HG03460 (cell line): ENCODE results near the gene NXPH3.

ENCODE experiments used
- ATAC-seq: cut with Tn5 transposase; IDR thresholded peaks from one replicate; pipeline ENCODE4 v1.9.1; 2021; ENCODE audit not compliant: unreplicated experiment

Gene NXPH3

GRCh38 chr17:49576088-49576916 lies 631 bp downstream of the NXPH3 start:
- ATAC-seq = no peak

DNA sequence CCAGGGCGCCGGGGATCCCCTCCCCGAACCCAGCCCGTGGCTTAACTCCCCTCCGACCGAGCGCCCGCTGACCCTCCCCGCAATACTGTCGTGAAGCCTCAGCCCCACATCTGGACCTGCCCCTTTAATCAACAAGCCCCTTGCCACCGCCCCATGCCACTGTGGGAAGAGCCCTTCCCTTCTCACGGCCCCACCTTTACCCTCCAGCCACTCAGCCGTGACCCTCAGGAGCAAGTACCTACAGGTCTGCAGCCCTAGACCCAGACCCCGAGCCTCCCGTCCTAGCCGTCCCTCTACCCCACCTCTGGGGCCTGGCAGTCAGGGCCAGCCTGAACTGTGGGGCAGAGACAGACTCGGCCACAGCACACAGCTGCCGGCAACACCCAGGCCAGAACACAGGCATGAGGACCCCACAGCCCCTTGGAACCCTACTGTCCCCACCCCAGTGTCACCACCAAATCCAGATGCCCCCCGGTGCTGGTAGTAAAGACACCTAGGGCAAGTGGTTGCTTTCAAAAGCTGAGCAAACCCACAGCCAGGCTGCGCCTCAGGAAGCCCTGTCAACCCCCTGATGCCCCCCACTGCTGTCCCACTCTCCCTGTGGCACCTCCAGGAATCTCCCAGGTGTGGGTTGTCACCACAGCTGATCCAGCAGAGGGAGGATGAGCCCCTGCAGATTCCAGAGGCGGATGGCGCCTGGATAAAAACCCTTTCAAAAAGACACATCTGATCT lies 1.4 kb downstream of the NXPH3 start:
- no peak for ATAC-seq

DNA sequence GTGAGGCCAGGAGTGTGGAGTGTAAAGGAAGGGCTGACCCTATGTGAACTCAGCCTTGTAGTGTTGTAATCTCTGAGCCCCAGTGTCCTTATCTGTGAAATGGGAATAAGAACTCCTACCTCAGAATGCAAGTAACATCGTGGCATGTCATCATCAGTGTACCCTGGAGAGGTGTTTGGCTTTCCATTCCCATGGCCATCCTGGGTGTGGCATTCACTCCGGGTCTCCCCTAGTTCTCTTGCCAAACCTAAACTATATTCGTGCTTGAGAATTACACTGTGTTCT lies 1.9 kb downstream of the NXPH3 start:
- no peak for ATAC-seq

DNA sequence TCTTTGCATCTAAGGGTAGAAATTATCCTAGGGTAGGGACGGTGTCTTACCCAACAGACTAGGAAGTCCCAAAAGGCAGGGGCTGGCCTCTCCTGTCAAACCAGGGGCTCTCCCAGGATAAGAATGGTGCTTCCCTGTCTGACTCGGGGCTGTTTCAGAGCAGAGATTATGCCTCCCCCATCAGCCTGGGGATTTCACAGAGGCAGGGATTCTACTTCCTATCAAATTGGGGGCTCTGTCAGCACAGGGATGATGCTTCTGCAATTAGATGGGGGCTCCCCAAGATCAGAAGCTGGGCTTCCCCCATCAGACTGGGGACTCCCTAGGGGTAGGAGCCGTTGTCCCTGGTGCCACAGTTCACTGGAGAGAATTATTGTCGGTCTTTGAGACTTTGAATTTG lies 2.3 kb downstream of the NXPH3 start:
- no peak for ATAC-seq

DNA sequence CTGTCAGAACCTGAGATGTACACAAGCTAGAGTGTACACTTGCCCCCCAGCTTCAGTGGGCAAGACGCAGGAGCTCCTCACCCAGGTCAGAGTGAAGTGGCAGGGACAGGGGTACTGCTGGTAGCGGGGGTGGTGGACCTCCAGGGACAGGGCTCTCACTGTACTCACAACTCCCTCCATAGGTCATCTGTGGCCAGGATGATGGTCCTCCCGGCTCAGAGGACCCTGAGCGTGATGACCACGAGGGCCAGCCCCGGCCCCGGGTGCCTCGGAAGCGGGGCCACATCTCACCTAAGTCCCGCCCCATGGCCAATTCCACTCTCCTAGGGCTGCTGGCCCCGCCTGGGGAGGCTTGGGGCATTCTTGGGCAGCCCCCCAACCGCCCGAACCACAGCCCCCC lies 2.7 kb downstream of the NXPH3 start:
- no peak for ATAC-seq

- no peak for ATAC-seq
Measured at GRCh38 chr17:49578952-49579500, 3.4 kb downstream of the NXPH3 start.

DNA sequence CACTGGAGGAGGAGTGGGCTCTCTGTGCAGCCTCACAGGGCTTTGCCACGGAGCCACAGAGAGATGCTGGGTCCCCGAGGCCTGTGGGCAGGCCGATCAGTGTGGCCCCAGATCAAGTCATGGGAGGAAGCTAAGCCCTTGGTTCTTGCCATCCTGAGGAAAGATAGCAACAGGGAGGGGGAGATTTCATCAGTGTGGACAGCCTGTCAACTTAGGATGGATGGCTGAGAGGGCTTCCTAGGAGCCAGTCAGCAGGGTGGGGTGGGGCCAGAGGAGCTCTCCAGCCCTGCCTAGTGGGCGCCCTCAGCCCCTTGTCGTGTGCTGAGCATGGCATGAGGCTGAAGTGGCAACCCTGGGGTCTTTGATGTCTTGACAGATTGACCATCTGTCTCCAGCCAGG lies 3.9 kb downstream of the NXPH3 start:
- ATAC-seq = no peak

DNA sequence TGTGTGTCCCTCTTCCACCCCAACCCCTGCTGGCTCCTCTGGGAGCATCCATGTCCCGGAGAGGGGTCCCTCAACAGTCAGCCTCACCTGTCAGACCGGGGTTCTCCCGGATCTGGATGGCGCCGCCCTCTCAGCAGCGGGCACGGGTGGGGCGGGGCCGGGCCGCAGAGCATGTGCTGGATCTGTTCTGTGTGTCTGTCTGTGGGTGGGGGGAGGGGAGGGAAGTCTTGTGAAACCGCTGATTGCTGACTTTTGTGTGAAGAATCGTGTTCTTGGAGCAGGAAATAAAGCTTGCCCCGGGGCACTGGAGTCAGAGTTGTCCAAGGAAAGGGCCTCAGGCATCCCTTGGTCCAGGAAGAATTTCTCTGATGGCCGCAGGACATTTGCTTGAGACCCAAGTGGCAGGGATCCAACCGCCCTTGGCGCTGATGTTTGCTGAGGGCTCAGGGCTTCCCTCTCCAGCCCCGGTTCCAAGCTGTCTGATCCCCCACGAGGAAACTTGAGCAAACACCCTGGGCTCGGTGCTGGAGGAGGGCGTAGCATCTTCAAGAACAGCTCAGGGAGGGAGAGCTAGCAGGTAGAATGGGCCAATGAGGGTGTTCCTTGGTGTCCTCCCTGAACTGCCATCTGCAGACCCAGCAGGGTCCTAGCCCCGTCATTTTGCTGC lies 4.5 kb downstream of the NXPH3 start:
- no peak for ATAC-seq

GRCh38 chr17:49580981-49581647 lies 5.4 kb downstream of the NXPH3 start:
- no peak for ATAC-seq

DNA sequence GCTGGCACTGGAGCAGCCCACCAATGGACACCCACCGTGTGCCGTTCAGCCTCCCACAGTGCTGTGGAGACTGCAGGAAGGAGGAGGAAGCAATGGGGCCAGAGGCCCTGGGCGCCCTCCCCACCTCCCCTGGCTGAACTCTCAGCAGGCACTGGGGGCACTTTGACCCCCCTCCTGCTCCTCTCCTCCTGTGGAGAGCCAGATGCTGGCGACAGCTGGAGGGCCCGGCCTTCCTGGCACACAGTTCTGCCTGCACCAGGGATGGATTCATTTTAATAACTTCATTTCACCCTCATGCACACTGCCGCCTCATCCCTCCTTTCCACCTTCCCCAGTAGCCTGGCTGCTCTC lies 6.0 kb downstream of the NXPH3 start:
- no peak for ATAC-seq

DNA sequence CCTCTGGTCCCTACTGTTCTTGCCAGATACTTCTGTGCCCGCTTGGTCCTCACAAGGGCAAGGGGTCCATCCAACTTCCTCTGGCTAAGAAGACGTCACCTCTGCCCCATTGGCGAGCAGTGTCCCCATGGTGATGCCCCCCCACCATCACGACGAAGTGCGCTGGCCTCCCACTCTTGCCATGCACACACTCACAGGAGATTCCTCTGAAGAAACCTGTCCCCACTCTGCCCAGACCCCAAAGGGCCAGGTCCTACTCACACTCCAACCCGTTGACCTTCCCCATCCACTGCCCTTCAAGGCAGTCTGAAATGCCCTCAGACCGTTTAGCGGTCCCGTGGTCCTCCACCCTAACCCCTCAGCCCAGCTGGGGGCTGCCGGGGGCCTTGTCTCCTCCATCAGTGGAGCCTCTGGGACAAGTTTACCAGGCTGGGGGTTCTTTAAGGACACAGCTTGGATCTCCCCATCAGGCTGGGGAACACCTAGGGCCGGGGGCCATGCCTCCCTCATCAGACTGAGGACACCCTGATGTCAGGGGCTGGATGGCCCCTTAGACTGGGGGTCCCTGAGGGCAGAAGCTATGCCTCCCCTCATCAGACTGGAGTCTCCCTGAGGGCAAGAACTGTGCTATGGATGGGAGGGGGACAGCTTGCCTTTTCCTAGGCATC lies 6.5 kb downstream of the NXPH3 start:
- no peak for ATAC-seq

DNA sequence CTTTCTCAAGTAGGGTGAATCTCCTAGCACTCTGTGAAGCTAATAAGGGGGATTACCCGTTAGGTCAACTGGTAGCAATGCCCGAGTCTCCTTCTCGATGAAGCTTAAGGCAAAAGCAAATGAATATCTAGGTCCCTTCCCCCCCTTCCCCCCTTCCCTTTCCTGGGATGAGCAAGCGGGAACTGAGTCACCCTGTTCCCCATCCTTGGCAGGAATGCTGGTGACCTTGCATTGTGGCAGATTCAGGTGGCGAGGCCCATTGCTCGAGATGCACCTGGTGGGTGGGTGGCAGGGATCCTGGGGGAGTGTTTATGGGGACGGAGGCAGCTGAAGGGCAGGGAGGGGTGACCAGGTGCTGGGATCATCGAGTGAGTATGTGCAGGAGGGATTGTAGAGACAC lies 7.1 kb downstream of the NXPH3 start:
- no peak for ATAC-seq

- no peak for ATAC-seq
Measured at GRCh38 chr17:49583226-49583625, 7.6 kb downstream of the NXPH3 start.

DNA sequence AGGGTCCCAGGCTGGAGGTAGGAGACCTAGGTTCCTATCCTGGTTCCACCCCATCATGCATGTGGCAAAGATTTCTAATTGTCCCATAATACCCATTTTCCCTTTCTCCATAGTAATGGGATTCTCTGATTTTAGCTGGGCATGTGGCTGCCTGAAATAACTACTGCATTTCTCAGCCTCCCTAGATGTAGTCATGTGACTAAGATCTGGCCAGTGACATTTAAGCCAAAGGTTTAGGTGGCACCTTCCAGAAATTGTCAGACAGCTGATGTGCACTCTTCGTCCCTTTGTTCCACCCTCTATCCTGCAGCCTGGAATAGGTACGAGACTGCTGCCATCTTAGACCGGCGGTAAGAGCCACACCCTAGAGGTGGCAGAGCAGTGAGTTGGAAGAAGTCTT lies 8.2 kb downstream of the NXPH3 start:
- no peak for ATAC-seq

DNA sequence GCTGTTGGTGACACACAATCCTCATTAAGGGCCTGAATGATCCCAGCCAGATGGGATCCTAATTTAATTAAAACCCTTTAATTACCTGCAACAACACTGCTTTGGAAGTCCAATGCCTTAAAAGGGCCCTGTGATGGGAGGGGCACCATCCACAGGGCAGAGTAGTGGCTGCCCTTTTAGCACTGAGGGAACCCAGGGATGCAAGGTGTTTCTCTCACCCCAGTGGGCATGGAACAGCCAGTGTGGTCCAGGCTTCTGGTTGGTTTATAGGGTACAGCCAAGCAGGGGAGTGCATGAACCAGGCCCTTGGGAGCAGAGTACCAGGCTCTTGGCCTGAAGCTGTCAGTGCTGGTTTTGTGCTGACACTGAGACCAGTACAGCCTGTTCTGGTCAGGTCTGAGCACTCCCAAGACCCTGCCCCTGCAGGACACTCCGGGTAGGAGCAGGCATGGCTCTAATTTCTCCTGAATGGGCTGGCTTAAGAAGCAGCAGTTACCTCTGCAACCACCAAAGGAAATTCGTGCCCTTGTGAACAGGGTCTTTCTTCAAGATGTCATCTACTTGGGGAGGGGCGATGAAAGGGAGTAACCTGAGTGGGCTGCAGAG lies 9.9 kb downstream of the NXPH3 start:
- no peak for ATAC-seq

DNA sequence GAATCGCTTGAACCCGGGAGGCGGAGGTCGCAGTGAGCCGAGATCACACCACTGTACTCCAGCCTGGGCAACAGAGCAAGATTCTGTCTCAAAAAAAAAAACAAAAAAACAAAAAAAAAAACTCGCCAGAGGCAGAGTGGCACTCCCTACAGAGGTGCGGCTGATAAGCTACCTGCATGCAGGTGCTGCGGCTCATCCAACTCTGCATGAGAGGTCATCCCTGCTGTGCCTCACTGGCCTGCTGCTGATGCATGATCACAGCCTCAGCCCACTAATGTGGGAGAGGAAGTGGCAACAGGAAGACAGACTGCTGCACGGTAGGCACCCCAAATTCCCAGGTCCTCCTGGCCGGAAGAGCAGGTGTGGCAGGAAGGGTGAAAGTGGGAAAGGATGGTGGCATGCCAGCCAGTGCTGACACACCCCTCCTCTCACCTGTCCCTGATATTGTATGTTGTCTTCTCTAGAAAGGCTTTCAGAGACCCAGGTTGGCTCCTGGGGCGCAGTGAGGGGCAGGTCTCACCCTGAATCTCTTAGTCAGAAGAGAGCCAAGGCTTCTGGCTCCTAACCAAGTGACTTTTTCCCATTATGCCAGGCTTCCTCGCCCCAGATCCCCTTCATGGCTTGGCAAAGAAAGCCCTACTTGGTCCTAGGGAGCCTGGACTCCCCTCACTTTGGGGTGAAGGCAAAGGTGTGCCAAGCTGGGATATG lies 11.8 kb downstream of the NXPH3 start:
- no peak for ATAC-seq

- ATAC-seq = no peak
Measured at GRCh38 chr17:49588312-49588711, 12.6 kb downstream of the NXPH3 start.

DNA sequence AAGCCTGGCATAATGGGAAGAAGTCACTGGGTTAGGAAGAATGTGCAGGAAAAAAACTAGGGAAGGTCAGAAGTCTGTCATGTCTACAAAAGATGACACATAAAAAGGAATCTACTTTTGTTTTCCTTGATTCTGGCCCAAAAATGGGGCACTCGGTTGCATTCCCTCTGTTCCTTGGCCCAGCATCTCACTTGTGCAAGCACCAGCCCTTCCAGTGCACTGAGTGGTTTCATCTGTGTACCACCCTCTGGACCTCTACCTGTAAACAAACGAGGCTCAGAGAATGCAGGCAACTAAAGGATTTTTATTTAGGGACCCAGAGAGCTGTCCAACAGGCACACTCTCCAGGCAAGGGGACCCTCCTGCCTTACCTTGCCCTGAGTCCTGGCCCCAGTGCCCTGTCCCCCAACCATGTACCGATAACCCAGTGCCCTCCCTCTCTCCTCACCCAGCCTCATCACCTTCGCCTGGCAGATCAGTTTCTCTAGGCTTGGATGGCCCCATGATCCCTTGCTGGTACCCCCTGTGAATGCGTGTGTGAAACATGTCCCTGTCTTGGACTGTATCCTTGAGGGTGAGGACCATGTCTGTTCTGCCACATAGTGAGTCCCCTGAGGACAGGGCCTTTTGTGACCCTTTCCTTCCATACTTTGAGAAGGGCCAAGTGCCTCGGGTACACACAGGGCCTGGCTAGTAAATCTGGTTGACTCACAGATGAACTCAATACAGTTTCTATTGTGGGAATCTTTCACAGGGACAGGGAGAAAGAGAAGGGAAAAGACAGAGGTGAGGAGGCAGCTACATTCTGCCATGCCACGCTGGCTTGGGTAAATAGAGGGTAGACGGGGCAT lies 13.3 kb downstream of the NXPH3 start:
- ATAC-seq = no peak

GRCh38 chr17:49589577-49589927 lies 13.9 kb downstream of the NXPH3 start:
- no peak for ATAC-seq
